GM12878 (cell line): Measurements from ENCODE around the gene MTRFR. TPM values are rescaled to one million over a fixed set of nuclear protein-coding genes. Genes with fewer than 3 reads are reported as not detected.

Experiments
- ATAC-seq: fragments of 200-7000 bp; cut with Tn5 transposase; 3 replicates; pipeline ENCODE4 v1.9.1; 2020; ENCODE audit warnings: mild to moderate bottlenecking, moderate library complexity
- BruUV-seq: library from RNA; stranded (reverse); fragments of 400-500 nt; replicated peaks from 2 replicates; lab custom pipeline; 2021; lab: Mats Ljungman, UMichigan
- CTCF ChIA-PET: fragments of 300-600 bp; sonication (Branson Sonifier 250); formaldehyde crosslinking; extraction: SDS; loops from one replicate; lab custom pipeline; 2021; ENCODE audit warnings: inconsistent platforms; lab: Yijun Ruan, JAX
- POLR2A ChIA-PET: fragments of 350-600 bp; formaldehyde crosslinking; extraction: SDS; loops from one replicate; lab custom pipeline; 2021; ENCODE audit warnings: inconsistent platforms; lab: Charles Lee
- RAD21 ChIA-PET: fragments of 300-600 bp; sonication (Branson Sonifier 250); formaldehyde crosslinking; loops from one replicate; lab custom pipeline; 2023; ENCODE audit warnings: antibody characterized with exemption; ENCODE audit not compliant: unreplicated experiment; lab: Charles Lee
- SMC1A ChIA-PET: fragments of 300-600 bp; sonication (Branson Sonifier 250); formaldehyde crosslinking; loops from one replicate; lab custom pipeline; 2023; ENCODE audit not compliant: unreplicated experiment, uncharacterized antibody; lab: Charles Lee
- DNase-seq: peaks from one replicate; pipeline ENCODE4 v3.0.0-alpha.2; 2011; ENCODE audit warnings: low read depth, low spot score
- FAIRE-seq: peaks from 3 replicates; lab custom pipeline; 2011; peaks lifted over from hg19 to GRCh38; lab: Jason Lieb, UNC
- H2AFZ ChIP-seq: 2 replicates; pipeline ENCODE4 v1.6.0; 2011; ENCODE audit warnings: low read depth, low read length, control low read depth; ENCODE audit not compliant: control insufficient read depth
- H3K27ac ChIP-seq: 2 replicates; pipeline ENCODE4 v1.5.1; 2011; ENCODE audit warnings: control low read depth; ENCODE audit not compliant: control insufficient read depth, insufficient read depth
- H3K27me3 ChIP-seq, 2 experiments: replicated peaks in 1 of 2; 2 replicates each; pipeline versions ENCODE4 v1.6.0 to v1.6.1; 2011; ENCODE audit warnings: low read length in 1 of 2; ENCODE audit not compliant: control insufficient read depth in 2 of 2, insufficient read depth in 2 of 2
- H3K36me3 ChIP-seq, 2 experiments: 2 replicates each; pipeline ENCODE4 v1.5.1; 2011; ENCODE audit warnings: low read length in 1 of 2; ENCODE audit not compliant: control insufficient read depth in 2 of 2, insufficient read depth in 2 of 2
- H3K4me1 ChIP-seq: 2 replicates; pipeline ENCODE4 v1.6.1; 2011; ENCODE audit warnings: mild to moderate bottlenecking, low read length, moderate library complexity, mixed read lengths; ENCODE audit not compliant: control insufficient read depth, insufficient read depth
- H3K4me2 ChIP-seq: 2 replicates; pipeline ENCODE4 v1.6.0; 2011; ENCODE audit warnings: control low read depth; ENCODE audit not compliant: control insufficient read depth, insufficient read depth
- H3K4me3 ChIP-seq: fragments of 200-600 bp; sonication (generic); 2 replicates; pipeline ENCODE4 v1.5.1; 2016
- H3K79me2 ChIP-seq: 2 replicates; pipeline ENCODE4 v1.6.0; 2011; ENCODE audit warnings: low read length; ENCODE audit not compliant: control insufficient read depth, insufficient read depth
- H3K9ac ChIP-seq: 2 replicates; pipeline ENCODE4 v1.8.0; 2011; ENCODE audit warnings: low read length, control low read depth, mixed read lengths; ENCODE audit not compliant: control insufficient read depth, insufficient read depth
- H3K9me3 ChIP-seq: replicated peaks from 3 replicates; pipeline ENCODE4 v1.5.1; 2011; ENCODE audit warnings: mild to moderate bottlenecking, low read length; ENCODE audit not compliant: control insufficient read depth, insufficient read depth
- H4K20me1 ChIP-seq: 2 replicates; pipeline ENCODE4 v1.6.0; 2011; ENCODE audit not compliant: control insufficient read depth, insufficient read depth
- CREM ChIP-seq: IDR thresholded peaks from 2 replicates; pipeline ENCODE4 v1.6.1; 2014; ENCODE audit warnings: antibody characterized with exemption, low read depth
- CTCF ChIP-seq, 3 experiments: IDR thresholded peaks in 2 of 3; conservative IDR thresholded peaks in 1 of 3; 2 replicates each; pipeline ENCODE4 v1.5.1; 2011; ENCODE audit warnings: low read depth in 3 of 3, low read length in 3 of 3, mild to moderate bottlenecking in 3 of 3, control low read depth in 2 of 3, moderate library complexity in 2 of 3, inconsistent platforms in 1 of 3, mixed read lengths in 1 of 3; ENCODE audit not compliant: control insufficient read depth in 2 of 3, insufficient read depth in 1 of 3; ENCODE audit errors: extremely low read depth in 1 of 3
- E2F4 ChIP-seq: IDR thresholded peaks from 2 replicates; pipeline ENCODE4 v1.6.1; 2012; ENCODE audit warnings: low read depth, low read length, improper control_type of control experiment
- FOS ChIP-seq: IDR thresholded peaks from 3 replicates; pipeline ENCODE4 v1.6.1; 2011; ENCODE audit warnings: borderline replicate concordance; ENCODE audit not compliant: insufficient read length; ENCODE audit errors: extremely low read depth
- HDAC6 ChIP-seq: fragments of 200-600 bp; sonication (generic); IDR thresholded peaks from one replicate; pipeline ENCODE4 v1.8.0; 2017; ENCODE audit warnings: antibody characterized with exemption; ENCODE audit not compliant: unreplicated experiment
- IKZF2 ChIP-seq, 2 experiments: fragments of 450-650 bp; IDR thresholded peaks; 2 replicates each; pipeline ENCODE4 v1.6.1; 2017; ENCODE audit warnings: mild to moderate bottlenecking in 2 of 2, moderate library complexity in 2 of 2
- IRF3 ChIP-seq: fragments of 450-650 bp; IDR thresholded peaks from 2 replicates; pipeline ENCODE4 v1.6.1; 2014; ENCODE audit warnings: mild to moderate bottlenecking
- JUND ChIP-seq: IDR thresholded peaks from 2 replicates; pipeline ENCODE4 v1.6.1; 2012; ENCODE audit warnings: low read depth, mild to moderate bottlenecking, low read length, improper control_type of control experiment, moderate library complexity
- LARP7 ChIP-seq: fragments of 450-650 bp; IDR thresholded peaks from 2 replicates; pipeline ENCODE4 v1.6.1; 2017; ENCODE audit warnings: mild to moderate bottlenecking
- POLR2AphosphoS2 ChIP-seq: IDR thresholded peaks from 2 replicates; pipeline ENCODE4 v1.6.1; 2011; ENCODE audit warnings: low read depth, mild to moderate bottlenecking, low read length, improper control_type of control experiment, moderate library complexity
- POU2F2 ChIP-seq: IDR thresholded peaks from 3 replicates; pipeline ENCODE4 v1.6.1; 2011; ENCODE audit warnings: low read depth, mild to moderate bottlenecking, low read length, borderline replicate concordance
- SMAD1 ChIP-seq: fragments of 450-650 bp; IDR thresholded peaks from 2 replicates; pipeline ENCODE4 v1.6.1; 2018; ENCODE audit warnings: mild to moderate bottlenecking, low read depth; ENCODE audit not compliant: partially characterized antibody
- TARDBP ChIP-seq: IDR thresholded peaks from 2 replicates; pipeline ENCODE4 v1.6.1; 2016; ENCODE audit warnings: borderline replicate concordance
- YY1 ChIP-seq: IDR thresholded peaks from 2 replicates; pipeline ENCODE4 v1.6.1; 2011; ENCODE audit warnings: low read depth, mild to moderate bottlenecking, low read length
- ZZZ3 ChIP-seq: IDR thresholded peaks from 2 replicates; pipeline ENCODE4 v1.6.1; 2011; ENCODE audit warnings: low read depth; ENCODE audit not compliant: control insufficient read depth, insufficient read length
- WGBS: methylation state at CpG from one replicate; pipeline ENCODE4 v1.1.6; 2016; ENCODE audit warnings: low lambda C conversion rate; ENCODE audit not compliant: insufficient replicate concordance, insufficient coverage; ENCODE audit errors: missing lambda C conversion rate; 5-methylcytosine and 5-hydroxymethylcytosine counted together
- in situ Hi-C: fragments of 300-500 bp; cut with MboI; formaldehyde crosslinking; loops from 9 replicates; pipeline ENCODE4 v1.14.3; 2018; ENCODE audit warnings: mixed read lengths
- intact Hi-C: fragments of 100-400 bp; cut with micrococcal nuclease; formaldehyde crosslinking; loops from one replicate; pipeline ENCODE4 v1.14.2; 2022; ENCODE audit not compliant: unreplicated experiment
- polyA plus RNA-seq, 11 experiments: library from polyadenylated mRNA; depleted of rRNA in 4 of 11; unstranded in 6 of 11; stranded (reverse) in 5 of 11; fragments of >200 nt; fragmentation: Nextera tagmentation in 4 of 11; fragmentation: Illumina TruSeq in 1 of 11; extraction: Ambion mirVana in 4 of 11; extraction: Trizol in 1 of 11; gene quantifications; 1 replicate in 1 of 11; 2 replicates in 10 of 11; pipeline versions ENCODE4 v1.2.1 to v1.2.3, GENCODE V29; 2011 to 2016; ENCODE audit warnings: inconsistent platforms in 2 of 11, missing spikeins in 2 of 11, low read depth in 1 of 11
- total RNA-seq, 4 experiments: library from RNA; depleted of rRNA in 3 of 4; stranded (reverse); fragments of >200 nt in 3 of 4; fragmentation: Illumina TruSeq in 1 of 4; extraction: Trizol in 1 of 4; gene quantifications; 2 replicates each; pipeline versions ENCODE4 v1.2.1 to v1.2.3, GENCODE V29; 2013 to 2021

The MTRFR gene
- total and polyA plus RNA-seq, 10 of the 15 experiments (the other 5 are each of a cell fraction or from before 2014, with no cell fraction given), result 12.2 to 33.4 (median 24.8) TPM

GRCh38 chr12:123251403-123252076 lies 18.3 kb downstream of the MTRFR start:
- H3K9me3 ChIP-seq, result peaks cover 3% of the 10 kb centered on the region; the same call in 2 of the 3 replicates
- peaks cover 8% of the 10 kb centered on the region for H3K79me2 ChIP-seq
- no peak overlapping the region for H2AFZ ChIP-seq
- no peaks in the 10 kb centered on the region for H3K27me3 ChIP-seq
- BruUV-seq, result no TSS peak
- POLR2A ChIA-PET, result interaction anchor here (0.6 to 2.5 kb wide), 2 partner anchors 18 to 42 kb away, joined by 3 to 10 read pairs; partner anchors contain the start of genes MPHOSPH9 and MTRFR
- H3K27ac ChIP-seq, result no peak overlapping the region
- no peak for DNase-seq
- intact Hi-C loops, result no loop called here
- ATAC-seq, result no peak
- no peak overlapping the region for H3K9ac ChIP-seq
- peaks cover 16 to 17% of the 10 kb centered on the region in 2 experiments for H3K36me3 ChIP-seq
- in situ Hi-C loops, result no loop called here
- no peak for TF ChIP-seq SMAD1
- no peak for TF ChIP-seq POU2F2
- no peak for TF ChIP-seq YY1
- TF ChIP-seq IKZF2 (IDR thresholded peaks at IDR 0.05), result no peak
- no peak for TF ChIP-seq LARP7
- TF ChIP-seq CTCF (IDR thresholded peaks at IDR 0.05 in 2 of 3, conservative IDR thresholded peaks at IDR 0.05 in 1 of 3; ENCODE audit: control insufficient read depth in 2 of 3, extremely low read depth in 1 of 3, insufficient read depth in 1 of 3, low read depth in 3 of 3, low read length in 3 of 3), result no peak
- TF ChIP-seq E2F4, result no peak
- no peak for TF ChIP-seq ZZZ3
- TF ChIP-seq HDAC6, result no peak
- TF ChIP-seq JUND, result no peak
- no peak for TF ChIP-seq POLR2AphosphoS2
- no peak for TF ChIP-seq IRF3
- TF ChIP-seq FOS, result no peak
- no peak for TF ChIP-seq TARDBP
- TF ChIP-seq CREM, result no peak
- RAD21 ChIA-PET, result no interaction called here
- no peak for FAIRE-seq
- no peak overlapping the region for H3K4me2 ChIP-seq
- H3K4me1 ChIP-seq, result no peaks in the 10 kb centered on the region
- H3K4me3 ChIP-seq, result no peak overlapping the region
- SMC1A ChIA-PET, result interaction anchor here (0.6 to 2.6 kb wide), 2 partner anchors 13 to 350 kb away, joined by 3 to 9 read pairs; no protein-coding TSS in a partner anchor
- no peaks in the 10 kb centered on the region; the same call in 1 of the 2 replicates for H4K20me1 ChIP-seq
- 96% methylated on average over 8 of the region's 8 CpGs for WGBS
- CTCF ChIA-PET, result interaction anchor here (1.0 to 2.0 kb wide), 3 partner anchors 10 to 18 kb away, joined by 4 to 9 read pairs (median 4); no protein-coding TSS in a partner anchor
